ENCODE measurements around the gene CDC42. TPM values are rescaled to one million over a fixed set of nuclear protein-coding genes. Genes with fewer than 3 reads are reported as not detected.

CDC42 gene
- total RNA-seq, 2 experiments from 2014 or later = 264 to 273 TPM

DNA sequence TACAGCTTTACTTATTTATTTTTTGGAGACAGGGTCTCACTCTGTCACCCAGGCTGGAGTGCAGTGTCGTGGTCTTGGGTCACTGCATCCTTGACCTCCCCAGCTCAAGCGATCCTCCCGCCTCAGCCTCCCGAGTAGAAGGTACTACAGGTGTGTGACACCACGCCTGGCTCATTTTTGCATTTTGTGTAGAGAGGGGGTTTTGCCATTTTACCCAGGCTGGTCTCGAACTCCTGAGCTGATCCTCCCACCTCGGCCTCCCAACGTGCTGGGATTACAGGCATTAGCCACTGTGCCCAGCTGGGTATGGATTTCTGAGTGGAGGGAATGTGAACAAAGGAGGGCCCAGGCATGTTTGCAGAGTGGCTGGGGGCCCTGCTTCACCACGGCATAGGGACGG is 46.2 kb downstream of the CDC42 start:
- POLR2A ChIA-PET = no interaction called here
- CTCF ChIA-PET = interaction anchor here (0.7 to 0.9 kb wide), 2 partner anchors 80 to 146 kb away, joined by 3 read pairs; no protein-coding TSS in a partner anchor

DNA sequence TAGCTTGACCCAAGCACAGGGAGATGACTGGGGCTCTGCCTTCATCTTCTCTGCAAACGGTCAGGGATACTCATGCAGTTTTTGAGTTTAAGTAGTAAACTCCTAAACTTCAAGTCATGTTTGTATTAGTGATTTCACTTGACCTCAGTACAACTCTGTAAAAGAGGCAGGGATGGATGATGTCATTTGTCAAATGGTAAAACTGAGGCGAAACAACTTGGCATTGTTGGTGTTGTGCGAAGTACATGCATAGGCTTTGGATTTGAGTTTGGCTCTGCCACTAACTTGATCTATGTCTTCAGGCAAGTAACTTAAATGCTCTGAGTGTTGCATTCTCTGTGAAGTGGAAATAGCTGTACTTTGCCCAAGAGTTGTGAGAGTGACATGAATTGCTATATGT is 47.7 kb downstream of the CDC42 start:
- POLR2A ChIA-PET = no interaction called here
- CTCF ChIA-PET = no interaction called here

GRCh38 chr1:22101199-22101598 is 48.7 kb downstream of the CDC42 start:
- ChIA-PET CTCF (interaction anchor here (0.9 to 1.4 kb wide), 2 partner anchors 11 to 76 kb away, joined by 3 to 4 read pairs; no protein-coding TSS in a partner anchor), POLR2A (no interaction called here)

DNA sequence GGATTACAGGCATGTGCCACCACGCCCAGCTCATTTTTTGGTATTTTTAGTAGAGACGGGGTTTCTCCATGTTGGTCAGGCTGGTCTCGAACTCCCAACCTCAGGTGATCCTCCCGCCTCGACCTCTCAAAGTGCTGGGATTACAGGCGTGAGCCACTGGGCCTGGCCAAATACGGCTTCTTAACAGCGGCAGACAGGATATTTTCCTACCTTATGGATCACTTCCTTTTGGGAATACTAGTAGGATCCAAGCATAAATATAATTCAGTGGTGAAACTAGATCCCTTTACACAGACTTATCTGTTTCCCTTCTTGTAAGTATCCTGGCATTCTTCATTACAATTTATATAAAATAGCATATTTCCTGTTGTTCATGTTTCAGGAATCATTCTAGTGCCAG is 49.5 kb downstream of the CDC42 start:
- ChIA-PET POLR2A (no interaction called here), CTCF (interaction anchor here (1.4 kb wide), 1 partner anchor 12 kb away, joined by 4 read pairs; no protein-coding TSS in a partner anchor)

- POLR2A ChIA-PET = no interaction called here
These were observed 50.2 kb downstream of the CDC42 start for GRCh38 chr1:22102746-22103145.

GRCh38 chr1:22104094-22104493 is 51.6 kb downstream of the CDC42 start:
- CTCF ChIA-PET = no interaction called here
- POLR2A ChIA-PET = no interaction called here

More at GRCh38 chr1:22102746-22103145, 50.2 kb downstream of the CDC42 start:
- CTCF ChIA-PET = no interaction called here

DNA sequence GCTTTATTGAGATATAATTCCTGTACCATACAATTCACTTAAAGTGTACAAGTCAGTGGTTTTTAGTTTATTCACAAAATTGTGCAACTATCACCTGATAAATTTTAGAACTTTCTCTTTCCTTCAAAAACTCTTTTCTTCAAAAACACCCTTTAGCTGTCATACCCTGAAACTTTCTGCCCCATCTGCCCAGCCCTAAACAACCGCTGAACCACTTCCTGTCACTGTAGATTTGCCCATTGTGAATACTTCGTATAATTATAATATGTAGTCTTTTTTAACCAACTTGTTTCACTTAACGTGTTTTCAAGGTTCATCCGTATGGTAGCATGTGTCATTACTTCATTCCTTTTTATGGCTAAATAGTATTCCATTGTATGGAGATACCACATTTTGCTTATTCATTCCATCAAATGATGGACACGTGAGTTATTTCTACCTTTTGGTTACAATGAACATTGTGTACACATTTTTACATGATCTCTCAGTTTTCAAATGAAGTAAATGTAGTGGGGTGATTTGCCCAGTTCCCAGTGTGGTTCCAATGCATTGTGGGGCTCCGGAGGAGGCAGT is 52.4 kb downstream of the CDC42 start:
- POLR2A ChIA-PET = no interaction called here
- CTCF ChIA-PET = interaction anchor here (1.0 to 1.4 kb wide), 3 partner anchors 14 to 79 kb away, joined by 3 to 7 read pairs (median 3); no protein-coding TSS in a partner anchor

- POLR2A ChIA-PET = no interaction called here
These were observed 53.2 kb downstream of the CDC42 start for GRCh38 chr1:22105611-22106207.

GRCh38 chr1:22107126-22107525 is 54.6 kb downstream of the CDC42 start:
- ChIA-PET POLR2A (no interaction called here), CTCF (no interaction called here)

More at GRCh38 chr1:22105611-22106207, 53.2 kb downstream of the CDC42 start:
- CTCF ChIA-PET = interaction anchor here (0.5 to 1.4 kb wide), 5 partner anchors 13 to 80 kb away, joined by 3 to 7 read pairs (median 3); no protein-coding TSS in a partner anchor

DNA sequence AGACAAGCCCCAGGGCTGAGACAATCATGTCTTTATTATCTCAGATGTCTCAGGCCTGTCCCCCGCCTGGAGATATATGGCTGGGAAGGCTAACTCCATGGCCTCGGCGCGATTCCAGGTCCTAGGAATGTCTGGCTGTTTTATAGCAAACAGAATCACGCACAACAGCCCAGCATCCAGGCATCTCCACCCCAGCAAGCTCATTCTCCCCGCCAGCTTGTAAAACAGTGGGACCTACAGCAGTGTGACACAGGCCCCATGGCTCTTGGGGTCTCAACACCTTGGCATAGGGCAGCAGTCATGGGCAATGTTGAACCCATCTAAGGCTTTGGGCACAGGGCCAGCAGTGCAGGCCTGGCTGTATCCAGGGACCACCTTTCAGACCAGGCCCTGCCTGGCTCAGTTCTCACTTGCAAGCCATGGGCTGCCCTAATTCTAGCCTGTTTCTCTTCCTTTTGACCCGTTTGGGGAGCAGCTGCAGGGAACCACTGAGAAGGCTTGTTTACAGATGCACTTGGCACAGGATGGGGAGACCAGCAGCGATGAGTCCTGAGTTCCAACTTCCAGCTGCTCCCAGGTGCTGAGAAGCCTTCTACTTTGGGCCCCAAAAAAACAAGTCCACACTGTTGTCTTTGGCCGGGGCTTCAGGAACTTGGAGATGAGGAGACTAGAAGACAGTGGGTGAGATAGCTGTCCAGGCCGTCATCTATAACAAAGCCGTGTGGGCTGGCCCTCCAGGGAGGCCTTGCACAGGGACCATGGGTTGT is 56.0 kb downstream of the CDC42 start:
- ChIA-PET POLR2A (no interaction called here), CTCF (no interaction called here)

- POLR2A ChIA-PET = no interaction called here
- CTCF ChIA-PET = interaction anchor here (0.6 kb wide), 1 partner anchor 1157 kb away, joined by 4 read pairs; no protein-coding TSS in a partner anchor
These were observed 57.5 kb downstream of the CDC42 start for GRCh38 chr1:22110016-22110415.

DNA sequence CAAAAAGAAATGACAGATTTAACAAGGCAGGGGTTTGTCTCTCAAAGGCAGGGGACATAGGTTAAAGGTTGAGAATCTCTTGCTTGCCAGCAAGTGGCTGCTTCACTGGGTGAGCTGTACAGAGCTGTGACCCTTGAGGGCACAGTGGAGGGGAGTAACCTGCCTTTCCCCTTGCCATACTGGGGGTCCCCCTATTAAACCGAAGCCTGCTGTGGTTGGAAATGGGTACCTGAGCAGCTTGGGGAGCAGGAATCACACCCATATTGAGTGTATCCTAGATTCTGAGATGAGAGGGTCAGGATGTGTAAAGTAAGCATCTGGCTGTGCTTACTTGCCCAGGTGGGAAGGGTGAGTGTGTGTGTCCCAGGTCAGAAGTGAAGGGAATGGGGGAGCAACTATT is 58.6 kb downstream of the CDC42 start:
- POLR2A ChIA-PET = no interaction called here
- CTCF ChIA-PET = no interaction called here

GRCh38 chr1:22111620-22112019 is 59.1 kb downstream of the CDC42 start:
- CTCF ChIA-PET = no interaction called here

DNA sequence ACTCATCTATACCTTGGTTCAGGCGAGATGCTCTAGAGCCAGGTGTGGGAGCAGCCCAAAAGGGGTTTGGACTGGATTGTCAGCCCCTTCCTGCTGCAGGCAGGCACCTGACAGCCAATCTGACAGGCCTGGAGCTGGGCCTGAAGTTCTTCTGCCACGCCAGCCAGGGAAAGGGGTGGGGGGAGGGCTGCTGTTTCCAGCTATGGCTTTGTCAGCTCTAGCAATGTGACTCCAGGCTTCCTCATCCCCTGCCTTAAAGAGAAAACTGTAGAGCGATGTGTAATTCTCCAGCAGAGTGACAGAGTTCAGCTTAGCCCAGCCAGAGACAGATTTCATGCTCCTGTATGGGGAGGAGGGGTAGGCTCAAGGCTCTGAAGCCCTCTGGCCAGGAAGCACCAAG is 60.0 kb downstream of the CDC42 start:
- CTCF ChIA-PET = no interaction called here
- POLR2A ChIA-PET = no interaction called here

More at GRCh38 chr1:22111620-22112019, 59.1 kb downstream of the CDC42 start:
- POLR2A ChIA-PET = no interaction called here

DNA sequence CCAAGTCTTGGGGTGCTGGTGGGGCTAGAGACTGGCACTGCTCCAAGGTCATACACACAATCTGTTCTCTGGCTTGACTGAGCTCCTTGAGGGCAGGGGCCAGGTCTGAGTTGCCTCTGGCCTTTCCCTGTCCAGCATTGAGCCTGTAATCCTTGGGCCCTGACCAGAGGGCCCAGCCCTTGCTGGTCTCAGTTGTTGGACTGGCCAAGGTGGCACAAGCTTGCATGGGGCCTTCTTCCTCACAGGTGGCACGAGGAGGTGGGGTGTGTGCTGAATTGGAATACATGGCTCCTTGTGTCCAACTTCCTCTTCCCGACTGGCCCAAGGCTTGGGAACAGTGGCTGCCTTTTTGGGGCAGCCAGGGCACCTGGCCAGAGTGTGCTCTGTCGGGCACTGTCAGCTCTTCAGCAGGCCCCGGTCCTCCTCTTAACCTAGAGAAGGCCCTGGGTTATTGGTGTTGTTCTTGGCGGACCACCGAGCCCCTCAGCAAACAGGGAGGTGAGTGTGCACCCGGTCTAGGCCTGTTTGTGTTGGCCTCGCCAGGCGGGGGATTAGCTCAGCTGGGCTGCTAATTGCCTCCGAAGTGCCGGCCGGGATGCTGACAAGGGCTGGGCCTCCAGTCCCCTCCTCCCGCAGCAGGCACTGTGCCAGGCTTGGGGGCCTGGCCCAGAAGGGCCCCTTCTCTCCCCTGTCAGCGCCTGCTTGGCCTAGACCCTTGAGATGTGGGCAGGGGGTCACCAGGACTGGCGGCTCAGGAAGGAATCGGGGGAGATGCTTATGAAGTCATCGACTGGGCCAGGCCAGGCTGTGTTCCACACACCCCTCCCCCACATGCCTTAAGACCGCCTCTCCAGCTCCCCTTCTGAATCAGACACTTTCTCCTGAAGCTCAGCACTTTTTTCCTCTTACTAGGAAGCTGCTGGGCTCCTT is 61.8 kb downstream of the CDC42 start:
- ChIA-PET POLR2A (no interaction called here), CTCF (no interaction called here)

DNA sequence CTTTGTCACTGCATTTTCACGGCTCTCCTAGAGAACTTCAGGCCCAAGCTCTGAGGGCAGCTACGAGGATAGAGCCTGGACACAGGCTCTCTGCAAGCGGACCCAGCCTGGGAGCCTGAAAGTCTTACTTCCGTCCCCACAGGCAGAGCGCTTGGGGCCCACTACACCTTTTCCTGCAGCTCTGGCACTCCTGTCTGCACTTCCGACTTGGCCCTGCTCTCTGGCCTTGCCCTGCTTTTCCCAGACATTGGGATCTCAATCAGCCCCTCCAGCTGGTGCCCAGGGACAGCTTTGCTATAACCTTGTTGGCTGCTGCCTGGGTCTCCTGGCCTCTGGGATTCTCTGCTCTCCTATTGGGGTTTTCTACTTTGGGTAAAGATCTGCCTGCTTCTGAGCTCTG is 62.8 kb downstream of the CDC42 start:
- POLR2A ChIA-PET = no interaction called here
- CTCF ChIA-PET = interaction anchor here (1.1 kb wide), 1 partner anchor 17 kb away, joined by 4 read pairs; no protein-coding TSS in a partner anchor

DNA sequence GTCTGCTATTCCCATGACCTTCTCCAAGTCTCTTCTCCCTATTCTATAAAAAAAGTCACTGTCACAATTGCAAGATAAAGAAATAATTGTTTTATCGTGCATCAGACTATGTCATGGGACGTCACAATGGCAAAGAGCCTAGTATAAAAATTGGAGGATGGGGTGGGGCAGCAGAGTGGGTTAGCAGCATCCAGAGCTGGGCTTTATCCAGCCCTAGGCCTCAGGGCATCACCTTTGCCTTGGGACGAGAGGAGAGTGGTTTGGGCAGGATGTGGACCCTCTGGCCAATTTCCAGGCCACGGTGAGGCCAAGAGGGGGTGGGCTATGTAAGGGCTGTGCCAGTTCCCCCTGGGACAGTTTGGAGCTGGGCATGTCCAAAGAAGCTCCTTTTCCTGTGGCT is 64.7 kb downstream of the CDC42 start:
- POLR2A ChIA-PET = interaction anchor here (0.6 kb wide), 1 partner anchor 332 kb away, joined by 3 read pairs; no protein-coding TSS in a partner anchor
- CTCF ChIA-PET = no interaction called here

- CTCF ChIA-PET = no interaction called here
- POLR2A ChIA-PET = interaction anchor here (0.6 kb wide), 1 partner anchor 332 kb away, joined by 3 read pairs; no protein-coding TSS in a partner anchor
These were observed 65.3 kb downstream of the CDC42 start for GRCh38 chr1:22117851-22118250.

- CTCF ChIA-PET = no interaction called here
- POLR2A ChIA-PET = no interaction called here
These were observed 65.9 kb downstream of the CDC42 start for GRCh38 chr1:22118291-22118992.

Measured in activated CD8-positive, alpha-beta memory T cell treated with anti-CD3 and anti-CD28 coated beads for 36 hours (primary cell).